ENCODE results near the gene OPRM1. TPM values are rescaled to one million over a fixed set of nuclear protein-coding genes. Genes with fewer than 3 reads are reported as not detected.
"Not testable (repeated sequence)": the region's sequence is repeated elsewhere in the genome, so short reads cannot be mapped to it uniquely, and the experiment has no call there.

The OPRM1 gene
- total RNA-seq, result not detected

GRCh38 chr6:154039231-154039842, at the start of gene OPRM1:
TSS of gene OPRM1 (plus strand) at chr6:154039240. CDS start at chr6:154039545, 305 bp downstream.
- DNase-seq, result no peak

- DNase-seq, result no peak
Measured at GRCh38 chr6:153989989-153990388, 49.1 kb upstream of the OPRM1 start.

- DNase-seq, result no peak
Measured at GRCh38 chr6:153994004-153994403, 45.0 kb upstream of the OPRM1 start.

GRCh38 chr6:153994811-153995210, 44.2 kb upstream of the OPRM1 start:
- DNase-seq, result no peak

GRCh38 chr6:153997221-153997620, 41.8 kb upstream of the OPRM1 start:
- DNase-seq, result no peak

GRCh38 chr6:154001494-154002285, 37.4 kb upstream of the OPRM1 start:
- DNase-seq, result no peak

- no peak for DNase-seq
Measured at GRCh38 chr6:154002894-154003293, 36.1 kb upstream of the OPRM1 start.

- DNase-seq, result no peak
Measured at GRCh38 chr6:154010371-154010770, 28.7 kb upstream of the OPRM1 start.

GRCh38 chr6:154012852-154013251, 26.2 kb upstream of the OPRM1 start:
- DNase-seq, result no peak

- no peak for DNase-seq
Measured at GRCh38 chr6:154017786-154018185, 21.3 kb upstream of the OPRM1 start.

GRCh38 chr6:154030646-154031045, 8.4 kb upstream of the OPRM1 start:
- no peak for DNase-seq

GRCh38 chr6:154041001-154041400, 2.0 kb downstream of the OPRM1 start:
- DNase-seq, result no peak

GRCh38 chr6:154053141-154053540, 14.1 kb downstream of the OPRM1 start:
- DNase-seq, result no peak

GRCh38 chr6:154056536-154056935, 17.5 kb downstream of the OPRM1 start:
- DNase-seq, result no peak

- no peak for DNase-seq
Measured at GRCh38 chr6:154057098-154057497, 18.1 kb downstream of the OPRM1 start.

GRCh38 chr6:154058963-154059680, 20.1 kb downstream of the OPRM1 start:
- no peak for DNase-seq

GRCh38 chr6:154060076-154060475, 21.0 kb downstream of the OPRM1 start:
- no peak for DNase-seq

- no peak for DNase-seq
Measured at GRCh38 chr6:154070041-154070440, 31.0 kb downstream of the OPRM1 start.

GRCh38 chr6:154070657-154071056, 31.6 kb downstream of the OPRM1 start:
- DNase-seq, result no peak

GRCh38 chr6:154071236-154071635, 32.2 kb downstream of the OPRM1 start:
- no peak for DNase-seq

- DNase-seq, result no peak
Measured at GRCh38 chr6:154071711-154072110, 32.7 kb downstream of the OPRM1 start.

- not testable (repeated sequence) for DNase-seq
Measured at GRCh38 chr6:154078596-154078995, 39.6 kb downstream of the OPRM1 start.

- DNase-seq, result no peak
Measured at GRCh38 chr6:154080461-154081189, 41.6 kb downstream of the OPRM1 start.

Data from effector CD4-positive, alpha-beta T cell (primary cell).